AG04450 (cell line): Measurements from ENCODE around the gene MED13L. TPM values are rescaled to one million over a fixed set of nuclear protein-coding genes. Genes with fewer than 3 reads are reported as not detected.
"Not testable (repeated sequence)": the region's sequence is repeated elsewhere in the genome, so short reads cannot be mapped to it uniquely, and the experiment has no call there.

ENCODE experiments used
- CTCF ChIA-PET: fragments of 300-600, 350-600 bp; formaldehyde crosslinking; extraction: SDS; loops from one replicate; lab custom pipeline; 2022; ENCODE audit warnings: antibody characterized with exemption, inconsistent platforms; lab: Charles Lee
- POLR2A ChIA-PET: fragments of 350-600 bp; formaldehyde crosslinking; extraction: SDS; loops from one replicate; lab custom pipeline; 2021; ENCODE audit warnings: antibody characterized with exemption, inconsistent platforms; lab: Yijun Ruan, JAX
- DNase-seq: peaks from one replicate; pipeline ENCODE4 v3.0.0-alpha.2; 2011; ENCODE audit warnings: low read depth, low spot score
- H3K27ac ChIP-seq: one replicate; pipeline ENCODE4 v1.5.1; 2012; ENCODE audit warnings: low read depth, low read length, control low read depth
- H3K27me3 ChIP-seq: one replicate; pipeline ENCODE4 v1.6.0; 2012; ENCODE audit warnings: low read length; ENCODE audit not compliant: control insufficient read depth, insufficient read depth
- H3K4me3 ChIP-seq: 2 replicates; pipeline ENCODE4 v1.5.1; 2011; ENCODE audit warnings: mild to moderate bottlenecking, low read depth, low read length, control low read depth
- H3K9me3 ChIP-seq: 2 replicates; pipeline ENCODE4 v1.5.1; 2012; ENCODE audit warnings: low read length; ENCODE audit not compliant: control insufficient read depth, insufficient read depth
- polyA plus RNA-seq: library from polyadenylated mRNA; depleted of rRNA; stranded (reverse); fragments of >200 nt; gene quantifications from 2 replicates; pipeline ENCODE4 v1.2.3, GENCODE V29; 2011
- TF ChIP-seq, protein P1 (sequence below): IDR thresholded peaks from 2 replicates; pipeline ENCODE4 v1.5.1; 2011; ENCODE audit warnings: low read depth, low read length, control low read depth, inconsistent platforms

The MED13L gene
- polyA plus RNA-seq, 1 experiment: 56.2 TPM

DNA sequence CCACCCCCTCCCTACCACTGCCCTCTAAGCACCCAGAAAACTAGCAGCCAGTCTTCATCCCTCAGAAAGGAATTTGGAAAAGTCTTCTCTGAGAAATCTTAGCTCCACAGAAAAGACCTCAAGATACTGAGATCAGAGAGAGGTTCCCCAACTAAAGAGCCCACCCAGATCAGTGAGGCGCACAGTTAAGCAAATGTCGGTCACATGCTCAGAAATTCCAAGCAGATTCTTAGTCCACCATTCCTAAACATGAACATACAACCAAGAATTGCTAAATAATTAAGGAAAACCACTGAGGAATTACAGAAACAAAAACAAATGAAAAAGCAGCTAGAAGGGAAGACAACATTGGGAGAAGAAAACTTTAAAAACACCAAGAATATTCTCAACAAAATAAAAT lies 32.3 kb downstream of the MED13L start:
- no peaks in the 10 kb centered on the region for H3K27me3 ChIP-seq
- ChIA-PET POLR2A (no interaction called here), CTCF (interaction anchor here (0.7 to 1.8 kb wide), 3 partner anchors 8 to 458 kb away, joined by 3 to 10 read pairs (median 4); no protein-coding TSS in a partner anchor)
- DNase-seq: no peak
- no peak overlapping the region for H3K27ac ChIP-seq
- no peak overlapping the region for H3K4me3 ChIP-seq
- TF ChIP-seq, protein P1, sequence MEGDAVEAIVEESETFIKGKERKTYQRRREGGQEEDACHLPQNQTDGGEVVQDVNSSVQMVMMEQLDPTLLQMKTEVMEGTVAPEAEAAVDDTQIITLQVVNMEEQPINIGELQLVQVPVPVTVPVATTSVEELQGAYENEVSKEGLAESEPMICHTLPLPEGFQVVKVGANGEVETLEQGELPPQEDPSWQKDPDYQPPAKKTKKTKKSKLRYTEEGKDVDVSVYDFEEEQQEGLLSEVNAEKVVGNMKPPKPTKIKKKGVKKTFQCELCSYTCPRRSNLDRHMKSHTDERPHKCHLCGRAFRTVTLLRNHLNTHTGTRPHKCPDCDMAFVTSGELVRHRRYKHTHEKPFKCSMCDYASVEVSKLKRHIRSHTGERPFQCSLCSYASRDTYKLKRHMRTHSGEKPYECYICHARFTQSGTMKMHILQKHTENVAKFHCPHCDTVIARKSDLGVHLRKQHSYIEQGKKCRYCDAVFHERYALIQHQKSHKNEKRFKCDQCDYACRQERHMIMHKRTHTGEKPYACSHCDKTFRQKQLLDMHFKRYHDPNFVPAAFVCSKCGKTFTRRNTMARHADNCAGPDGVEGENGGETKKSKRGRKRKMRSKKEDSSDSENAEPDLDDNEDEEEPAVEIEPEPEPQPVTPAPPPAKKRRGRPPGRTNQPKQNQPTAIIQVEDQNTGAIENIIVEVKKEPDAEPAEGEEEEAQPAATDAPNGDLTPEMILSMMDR: no peak
- 0 out of 2 replicates have a peak, but pooled peaks cover under 1% of the 10 kb centered on the region for H3K9me3 ChIP-seq

DNA sequence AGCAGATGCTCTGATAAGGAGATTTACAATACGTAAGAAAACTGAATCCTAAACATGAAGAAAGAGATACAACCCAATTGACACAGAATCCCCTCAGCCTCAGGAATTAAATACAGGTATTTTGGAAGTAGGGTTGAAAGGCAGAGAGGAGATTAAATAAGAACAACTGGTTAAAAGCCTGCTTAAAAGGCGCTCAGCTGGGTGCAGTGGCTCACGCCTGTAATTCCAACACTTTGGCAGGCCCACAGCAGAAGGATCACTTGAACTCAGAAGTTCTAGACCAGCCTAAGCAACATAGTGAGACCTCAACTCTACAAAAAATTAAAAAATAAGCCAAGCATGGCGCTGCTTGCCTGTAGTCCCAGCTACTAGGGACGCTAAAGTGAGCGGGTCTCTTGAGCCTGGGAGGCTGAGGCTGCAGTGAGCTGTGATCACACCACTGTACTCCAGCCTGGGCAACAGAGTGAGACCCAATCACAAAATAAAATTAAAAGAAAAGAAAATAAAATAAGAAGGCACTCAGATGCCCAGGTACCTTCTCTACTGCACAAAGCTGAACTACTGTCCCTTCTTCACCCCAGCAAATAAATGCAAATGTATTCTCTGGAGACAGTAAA lies 32.9 kb downstream of the MED13L start:
- ChIA-PET CTCF (interaction anchor here (1.8 kb wide), 1 partner anchor 9 kb away, joined by 10 read pairs; no protein-coding TSS in a partner anchor), POLR2A (no interaction called here)
- H3K27me3 ChIP-seq: no peaks in the 10 kb centered on the region
- H3K4me3 ChIP-seq: no peak overlapping the region
- no peaks in the 10 kb centered on the region for H3K9me3 ChIP-seq
- TF ChIP-seq, protein P1: no peak
- no peak overlapping the region for H3K27ac ChIP-seq
- no peak for DNase-seq

DNA sequence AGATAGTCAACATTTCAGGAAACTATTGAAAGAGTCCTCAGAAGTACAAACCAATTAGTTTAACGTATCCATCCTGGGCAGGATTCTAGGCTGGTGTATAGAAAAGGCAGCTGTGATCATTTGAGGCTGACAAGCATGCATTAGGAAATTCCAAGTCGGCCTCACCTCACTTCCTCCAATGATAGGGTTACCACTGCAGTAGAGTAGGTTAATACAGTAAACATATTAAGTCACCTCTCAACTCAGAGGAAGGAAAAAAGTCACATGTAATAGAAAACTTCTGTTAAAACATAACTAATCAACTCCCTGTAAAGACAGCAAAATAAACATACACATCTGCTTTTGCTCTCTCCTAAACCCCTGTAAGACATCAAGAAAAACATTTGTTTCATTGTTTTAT lies 33.5 kb downstream of the MED13L start:
- CTCF ChIA-PET: no interaction called here
- TF ChIP-seq, protein P1: no peak
- Histone ChIP-seq H3K4me3 (no peak overlapping the region), H3K27me3 (no peaks in the 10 kb centered on the region), H3K27ac (no peak overlapping the region), H3K9me3 (no peaks in the 10 kb centered on the region)
- DNase-seq: peak; percentile 63
- POLR2A ChIA-PET: no interaction called here

DNA sequence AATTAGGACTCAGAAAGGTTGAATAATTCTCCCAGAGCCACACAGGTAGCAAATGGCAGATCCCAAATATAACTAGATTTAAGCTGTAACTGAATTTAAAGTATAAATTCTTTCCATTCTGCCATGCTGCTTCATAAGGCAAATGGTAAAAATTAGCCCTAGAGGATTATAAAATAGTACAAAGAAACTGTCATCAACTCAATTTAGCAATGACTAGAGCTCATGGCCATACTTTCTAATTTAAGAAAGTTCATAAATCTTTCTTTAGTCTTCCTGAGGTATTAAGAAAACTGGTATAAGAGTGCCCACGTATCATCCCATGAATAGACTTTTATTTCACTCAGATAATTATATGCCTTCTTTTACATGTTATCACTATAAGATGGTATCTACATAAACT lies 34.8 kb downstream of the MED13L start:
- Histone ChIP-seq H3K9me3 (no peaks in the 10 kb centered on the region), H3K27ac (no peak overlapping the region), H3K27me3 (no peaks in the 10 kb centered on the region), H3K4me3 (no peak overlapping the region)
- TF ChIP-seq, protein P1: no peak
- POLR2A ChIA-PET: no interaction called here
- CTCF ChIA-PET: no interaction called here
- no peak for DNase-seq

DNA sequence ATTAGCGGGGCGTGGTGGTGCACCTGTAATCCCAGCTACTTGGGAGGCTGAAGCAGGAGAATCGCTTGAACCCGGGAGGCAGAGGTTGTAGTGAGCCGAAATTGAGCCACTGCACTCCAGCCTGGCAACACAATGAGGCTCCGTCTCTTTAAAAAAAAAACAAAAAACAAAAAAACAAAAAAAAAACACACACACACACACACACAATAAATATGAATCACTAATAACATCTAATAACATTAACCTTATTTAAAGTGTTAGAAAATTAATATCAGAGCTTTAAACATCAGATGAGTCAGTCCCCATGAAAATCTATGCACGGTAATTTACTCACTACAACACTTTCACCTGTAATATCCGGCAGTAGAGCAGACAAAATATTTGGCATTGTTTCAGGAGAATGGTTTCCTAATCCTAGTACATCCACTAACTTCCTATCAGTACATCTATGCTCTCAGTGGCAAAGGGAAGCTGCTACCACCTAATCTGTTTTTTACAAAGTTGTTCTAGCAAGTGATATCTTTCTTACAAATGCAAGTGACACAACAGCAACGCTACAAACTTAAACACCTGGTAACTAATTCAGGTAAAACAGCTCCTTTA lies 36.2 kb downstream of the MED13L start:
- no peaks in the 10 kb centered on the region for H3K27me3 ChIP-seq
- TF ChIP-seq, protein P1: no peak
- ChIA-PET CTCF (interaction anchor here (0.7 to 1.4 kb wide), 6 partner anchors 11 to 359 kb away, joined by 3 to 10 read pairs (median 5); no protein-coding TSS in a partner anchor), POLR2A (interaction anchor here (0.7 kb wide), 1 partner anchor 193 kb away, joined by 6 read pairs; no protein-coding TSS in a partner anchor)
- H3K9me3 ChIP-seq: no peaks in the 10 kb centered on the region
- no peak for DNase-seq
- H3K4me3 ChIP-seq: no peak overlapping the region
- H3K27ac ChIP-seq: no peak overlapping the region

DNA sequence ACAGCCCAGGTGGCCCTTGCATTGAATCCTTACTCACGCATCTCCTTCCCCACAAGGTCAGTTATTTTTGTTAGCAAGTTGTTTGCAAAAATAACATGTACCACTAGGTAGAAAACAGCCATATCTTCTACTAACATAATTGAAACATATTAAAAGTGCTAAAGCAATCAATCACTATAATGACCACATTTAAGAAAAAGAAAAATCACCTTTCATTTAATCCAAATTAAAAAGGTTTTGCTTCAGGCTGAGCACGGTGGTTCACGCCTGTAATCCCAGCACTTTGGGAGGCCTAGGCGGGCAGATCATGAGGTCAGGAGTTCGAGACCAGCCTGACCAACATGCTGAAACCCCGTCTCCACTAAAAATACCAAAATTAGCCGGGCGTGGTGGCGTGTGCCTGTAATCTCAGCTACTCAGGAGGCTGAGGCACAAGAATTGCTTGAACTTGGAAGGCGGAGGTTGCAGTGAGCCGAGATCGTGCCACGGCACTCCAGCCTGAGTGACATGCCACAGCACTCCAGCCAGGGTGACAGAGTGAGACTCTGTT lies 38.8 kb downstream of the MED13L start:
- POLR2A ChIA-PET, H3K27ac ChIP-seq, H3K9me3 ChIP-seq, DNase-seq, H3K27me3 ChIP-seq, H3K4me3 ChIP-seq: not testable (repeated sequence)
- CTCF ChIA-PET: interaction anchor here (0.9 to 1.4 kb wide), 3 partner anchors 9 to 223 kb away, joined by 3 read pairs; no protein-coding TSS in a partner anchor
